ENCODE data around the gene PGAP1. TPM values are rescaled to one million over a fixed set of nuclear protein-coding genes. Genes with fewer than 3 reads are reported as not detected.

Gene PGAP1
- total RNA-seq, 2 donors from 2014 or later: 39.2 to 43.6 TPM

DNA sequence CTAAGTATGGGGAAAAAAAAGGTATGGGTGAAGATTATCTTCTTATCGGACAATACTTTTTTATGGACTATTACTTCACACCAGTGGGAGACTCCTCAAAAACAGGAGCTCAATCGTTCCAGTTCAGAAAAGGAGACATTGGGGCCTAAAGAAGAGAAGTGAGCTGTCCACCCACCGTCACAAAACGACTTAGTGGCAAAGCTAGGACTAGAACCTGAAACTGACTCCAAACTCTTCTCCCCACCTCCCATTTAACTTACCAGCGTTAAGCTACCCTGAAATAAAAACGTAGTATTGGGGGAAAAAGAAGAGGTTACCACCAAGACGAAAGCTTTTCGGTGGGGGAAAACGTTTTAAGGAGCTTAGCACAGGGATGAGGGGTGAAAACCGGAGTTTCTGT, 127.5 kb downstream of the PGAP1 start:
- H3K4me1 ChIP-seq (ENCODE audit: control insufficient read depth, insufficient read depth, low read length): no peaks in the 10 kb centered on the region
- Mint-ChIP-seq H3K4me1 (peaks cover 3% of the 10 kb centered on the region), H3K36me3 (ENCODE audit: low read depth) (peaks cover 22% of the 10 kb centered on the region), H3K4me3 (peak overlapping the region; percentile 82), H3K27ac (peak overlapping the region; percentile 93), H3K9me3 (peaks cover 3% of the 10 kb centered on the region), H3K27me3 (ENCODE audit: insufficient read depth) (peaks cover 20% of the 10 kb centered on the region)
- WGBS, 2 experiments (ENCODE audit: insufficient coverage in 1 of 2, insufficient read length in 1 of 2): 16 to 29% methylated on average over 4 to 10 of the region's 10 CpGs
- peak overlapping the region; percentile 99 for H3K4me3 ChIP-seq (ENCODE audit: low read length)
- no peak for DNase-seq
- H3K36me3 ChIP-seq (ENCODE audit: control insufficient read depth, insufficient read depth, low read length): peaks cover 31% of the 10 kb centered on the region
- H3K9ac ChIP-seq (ENCODE audit: extremely low read depth, low read length, poor library complexity, severe bottlenecking): peak overlapping the region; percentile 81
- TF ChIP-seq, protein P1, sequence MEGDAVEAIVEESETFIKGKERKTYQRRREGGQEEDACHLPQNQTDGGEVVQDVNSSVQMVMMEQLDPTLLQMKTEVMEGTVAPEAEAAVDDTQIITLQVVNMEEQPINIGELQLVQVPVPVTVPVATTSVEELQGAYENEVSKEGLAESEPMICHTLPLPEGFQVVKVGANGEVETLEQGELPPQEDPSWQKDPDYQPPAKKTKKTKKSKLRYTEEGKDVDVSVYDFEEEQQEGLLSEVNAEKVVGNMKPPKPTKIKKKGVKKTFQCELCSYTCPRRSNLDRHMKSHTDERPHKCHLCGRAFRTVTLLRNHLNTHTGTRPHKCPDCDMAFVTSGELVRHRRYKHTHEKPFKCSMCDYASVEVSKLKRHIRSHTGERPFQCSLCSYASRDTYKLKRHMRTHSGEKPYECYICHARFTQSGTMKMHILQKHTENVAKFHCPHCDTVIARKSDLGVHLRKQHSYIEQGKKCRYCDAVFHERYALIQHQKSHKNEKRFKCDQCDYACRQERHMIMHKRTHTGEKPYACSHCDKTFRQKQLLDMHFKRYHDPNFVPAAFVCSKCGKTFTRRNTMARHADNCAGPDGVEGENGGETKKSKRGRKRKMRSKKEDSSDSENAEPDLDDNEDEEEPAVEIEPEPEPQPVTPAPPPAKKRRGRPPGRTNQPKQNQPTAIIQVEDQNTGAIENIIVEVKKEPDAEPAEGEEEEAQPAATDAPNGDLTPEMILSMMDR (conservative IDR thresholded peaks at IDR 0.05): no peak
- no peak overlapping the region for H3K27ac ChIP-seq (ENCODE audit: low read depth, low read length)
- no peaks in the 10 kb centered on the region for H3K9me3 ChIP-seq (ENCODE audit: control insufficient read depth, low read length)
- peaks cover 3% of the 10 kb centered on the region for H3K27me3 ChIP-seq (ENCODE audit: control insufficient read depth, insufficient read depth, low read length, poor library complexity, severe bottlenecking)

DNA sequence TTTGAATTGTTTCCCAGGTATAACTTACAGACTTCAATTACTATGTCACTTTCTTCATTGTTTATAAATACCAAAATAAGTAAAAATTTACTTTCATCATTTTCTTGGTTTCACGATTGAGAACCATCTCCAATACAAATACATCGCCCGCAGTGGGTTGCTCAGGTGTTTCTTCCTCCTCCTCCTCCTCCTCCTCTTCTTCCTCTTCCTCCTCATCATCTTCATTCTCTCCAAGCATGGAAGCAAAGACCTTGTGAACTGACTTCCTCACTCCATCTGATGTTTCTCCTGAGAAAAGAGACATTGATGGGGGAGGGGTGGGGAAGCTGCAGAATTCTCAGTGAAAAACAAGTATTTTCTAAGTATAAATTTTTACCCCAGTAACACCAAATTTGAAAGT, 133.6 kb downstream of the PGAP1 start:
- no peak for DNase-seq
- Histone ChIP-seq H3K27me3 (ENCODE audit: control insufficient read depth, insufficient read depth, low read length, poor library complexity, severe bottlenecking) (no peaks in the 10 kb centered on the region), H3K9ac (ENCODE audit: extremely low read depth, low read length, poor library complexity, severe bottlenecking) (no peak overlapping the region), H3K9me3 (ENCODE audit: control insufficient read depth, low read length) (no peaks in the 10 kb centered on the region), H3K4me1 (ENCODE audit: control insufficient read depth, insufficient read depth, low read length) (no peaks in the 10 kb centered on the region), H3K36me3 (ENCODE audit: control insufficient read depth, insufficient read depth, low read length) (peaks cover 89% of the 10 kb centered on the region), H3K27ac (ENCODE audit: low read depth, low read length) (no peak overlapping the region), H3K4me3 (ENCODE audit: low read length) (no peak overlapping the region)
- Mint-ChIP-seq H3K27ac (peak overlapping the region; percentile 13), H3K4me1 (no peaks in the 10 kb centered on the region), H3K36me3 (ENCODE audit: low read depth) (peaks cover 65% of the 10 kb centered on the region), H3K9me3 (no peaks in the 10 kb centered on the region), H3K27me3 (ENCODE audit: insufficient read depth) (no peaks in the 10 kb centered on the region), H3K4me3 (no peak overlapping the region)
- WGBS, 2 experiments (ENCODE audit: insufficient coverage in 1 of 2, insufficient read length in 1 of 2): 98 to 100% methylated on average over 2 to 3 of the region's 3 CpGs
- TF ChIP-seq, protein P1 (conservative IDR thresholded peaks at IDR 0.05): no peak

DNA sequence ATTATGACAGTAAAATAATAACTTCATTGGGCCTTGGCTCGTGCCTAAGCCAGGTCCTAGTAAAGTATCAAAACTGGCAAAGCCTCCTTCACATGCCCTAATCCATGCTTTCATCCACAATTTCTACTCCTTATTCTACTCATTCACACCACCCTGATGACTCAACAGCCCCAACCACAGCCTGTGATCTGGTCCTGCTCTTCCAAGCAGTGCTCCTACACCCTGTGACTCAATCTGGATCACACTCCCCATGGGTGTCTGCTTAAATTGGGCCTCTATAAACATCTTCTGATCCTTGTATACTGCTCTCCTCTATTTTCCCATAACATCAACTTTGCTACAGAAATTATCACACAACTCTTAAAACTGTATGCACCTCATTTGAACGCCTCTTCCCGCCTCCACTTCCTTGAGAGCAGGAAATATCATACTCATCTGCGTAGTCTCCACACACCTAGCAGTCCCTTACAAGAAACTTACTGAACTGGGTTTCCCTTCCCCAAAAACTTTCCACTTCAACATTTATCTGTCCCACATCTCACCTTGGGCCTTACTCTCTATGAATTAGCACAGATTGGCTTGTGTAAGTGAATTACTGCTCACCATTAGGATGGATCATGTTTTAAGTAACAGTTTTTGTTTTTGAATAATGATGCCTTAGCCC, 142.9 kb downstream of the PGAP1 start:
- WGBS, 2 experiments (ENCODE audit: insufficient coverage in 1 of 2, insufficient read length in 1 of 2): 93 to 100% methylated on average over 4 of the region's 4 CpGs
- H3K9ac ChIP-seq (ENCODE audit: extremely low read depth, low read length, poor library complexity, severe bottlenecking): no peak overlapping the region
- H3K4me3 Mint-ChIP-seq: no peak overlapping the region
- H3K27me3 ChIP-seq (ENCODE audit: control insufficient read depth, insufficient read depth, low read length, poor library complexity, severe bottlenecking): no peaks in the 10 kb centered on the region
- peaks cover 52% of the 10 kb centered on the region for H3K36me3 Mint-ChIP-seq (ENCODE audit: low read depth)
- H3K9me3 ChIP-seq (ENCODE audit: control insufficient read depth, low read length): no peaks in the 10 kb centered on the region
- TF ChIP-seq, protein P1 (conservative IDR thresholded peaks at IDR 0.05): no peak
- peak; percentile 50 for DNase-seq
- no peaks in the 10 kb centered on the region for H3K4me1 ChIP-seq (ENCODE audit: control insufficient read depth, insufficient read depth, low read length)
- H3K36me3 ChIP-seq (ENCODE audit: control insufficient read depth, insufficient read depth, low read length): peaks cover 89% of the 10 kb centered on the region
- no peak overlapping the region for H3K27ac ChIP-seq (ENCODE audit: low read depth, low read length)
- H3K27ac Mint-ChIP-seq: no peak overlapping the region
- H3K27me3 Mint-ChIP-seq (ENCODE audit: insufficient read depth): no peaks in the 10 kb centered on the region
- H3K9me3 Mint-ChIP-seq: no peaks in the 10 kb centered on the region
- no peak overlapping the region for H3K4me3 ChIP-seq (ENCODE audit: low read length)
- H3K4me1 Mint-ChIP-seq: peaks cover 6% of the 10 kb centered on the region

Other genes starting within 250 kb of the PGAP1 start
- gene GTF3C3, start 127.0 kb downstream of the PGAP1 start, total RNA-seq: 10 to 100 TPM; 55.1 to 75.2 TPM
- under 1 TPM; 0.15 to 0.20 TPM for gene C2orf66, start 117.4 kb downstream of the PGAP1 start, total RNA-seq